Liver (tissue), 9 donors: ENCODE data around the gene ZIC1. TPM values are rescaled to one million over a fixed set of nuclear protein-coding genes. Genes with fewer than 3 reads are reported as not detected.

Experiments used
- DNase-seq: peaks from one replicate; pipeline ENCODE4 v3.0.0-alpha.2; 2017; ENCODE audit warnings: low spot score
- H3K27ac ChIP-seq, 2 donors: one replicate each; pipeline ENCODE4 v1.7.0; 2013; ENCODE audit warnings: inconsistent platforms in 2 of 2, low read length in 2 of 2, control low read depth in 1 of 2, low read depth in 1 of 2, mild to moderate bottlenecking in 1 of 2
- H3K27me3 ChIP-seq, 4 donors: one replicate each; pipeline versions ENCODE4 v1.6.1 to v1.7.0; 2013; ENCODE audit warnings: low read length in 3 of 4, inconsistent platforms in 1 of 4, mild to moderate bottlenecking in 1 of 4, moderate library complexity in 1 of 4; ENCODE audit not compliant: control insufficient read depth in 4 of 4, insufficient read depth in 4 of 4
- H3K36me3 ChIP-seq, 4 donors: one replicate each; pipeline versions ENCODE4 v1.6.1 to v1.7.0; 2013; ENCODE audit warnings: low read length in 3 of 4, mild to moderate bottlenecking in 3 of 4, low read depth in 1 of 4, moderate library complexity in 1 of 4; ENCODE audit not compliant: control insufficient read depth in 4 of 4, insufficient read depth in 3 of 4
- H3K4me1 ChIP-seq, 4 donors: one replicate each; pipeline versions ENCODE4 v1.6.1 to v1.7.0; 2013; ENCODE audit warnings: low read length in 3 of 4, mild to moderate bottlenecking in 3 of 4, moderate library complexity in 1 of 4; ENCODE audit not compliant: control insufficient read depth in 4 of 4, insufficient read depth in 4 of 4
- H3K4me3 ChIP-seq, 3 donors: one replicate each; pipeline versions ENCODE4 v1.6.1 to v1.7.0; 2013; ENCODE audit warnings: low read length in 3 of 3, control low read depth in 1 of 3, low read depth in 1 of 3, mild to moderate bottlenecking in 1 of 3
- H3K9ac ChIP-seq, 2 donors: one replicate each; pipeline ENCODE4 v1.7.0; 2013; ENCODE audit warnings: low read length in 2 of 2, mild to moderate bottlenecking in 2 of 2, moderate library complexity in 2 of 2, control low read depth in 1 of 2, low read depth in 1 of 2
- H3K9me3 ChIP-seq, 4 donors: one replicate each; pipeline versions ENCODE4 v1.6.1 to v1.7.0; 2013; ENCODE audit warnings: low read length in 3 of 4; ENCODE audit not compliant: control insufficient read depth in 4 of 4
- ATF3 ChIP-seq: IDR thresholded peaks from 2 replicates; pipeline ENCODE4 v1.6.1; 2016; ENCODE audit warnings: antibody characterized with exemption
- CTCF ChIP-seq: fragments of 150-350 bp; IDR thresholded peaks from 2 replicates; pipeline ENCODE4 v1.5.1; 2017; ENCODE audit warnings: improper control_type of control experiment, low read depth, low read length; ENCODE audit not compliant: missing input control
- EGR1 ChIP-seq, 2 donors: IDR thresholded peaks; 2 replicates each; pipeline ENCODE4 v1.6.1; 2016 to 2018; ENCODE audit warnings: antibody characterized with exemption in 2 of 2, low read depth in 2 of 2
- GABPA ChIP-seq, 2 donors: IDR thresholded peaks in 1 of 2; conservative IDR thresholded peaks in 1 of 2; 2 replicates each; pipeline ENCODE4 v1.6.1; 2016; ENCODE audit warnings: antibody characterized with exemption in 2 of 2, mild to moderate bottlenecking in 1 of 2, moderate library complexity in 1 of 2
- HNF4A ChIP-seq, 2 donors: conservative IDR thresholded peaks; 2 replicates each; pipeline ENCODE4 v1.6.1; 2016; ENCODE audit warnings: antibody characterized with exemption in 2 of 2, mild to moderate bottlenecking in 2 of 2
- HNF4G ChIP-seq: IDR thresholded peaks from 2 replicates; pipeline ENCODE4 v1.6.1; 2016; ENCODE audit warnings: antibody characterized with exemption
- NR2F2 ChIP-seq: IDR thresholded peaks from 2 replicates; pipeline ENCODE4 v1.6.1; 2016; ENCODE audit warnings: antibody characterized with exemption
- RAD21 ChIP-seq, 2 donors: IDR thresholded peaks; 2 replicates each; pipeline ENCODE4 v1.6.1; 2016; ENCODE audit warnings: antibody characterized with exemption in 2 of 2, mild to moderate bottlenecking in 2 of 2
- RXRA ChIP-seq, 2 donors: IDR thresholded peaks; 2 replicates each; pipeline ENCODE4 v1.6.1; 2017 to 2018; ENCODE audit warnings: antibody characterized with exemption in 2 of 2, mild to moderate bottlenecking in 1 of 2
- SP1 ChIP-seq: IDR thresholded peaks from 2 replicates; pipeline ENCODE4 v1.6.1; 2018; ENCODE audit warnings: antibody characterized with exemption, mild to moderate bottlenecking
- TAF1 ChIP-seq: conservative IDR thresholded peaks from 2 replicates; pipeline ENCODE4 v1.6.1; 2016; ENCODE audit warnings: antibody characterized with exemption, mild to moderate bottlenecking
- WGBS: extraction: QIAGEN DNeasy Blood & Tissue Kit; methylation state at CpG from one replicate; pipeline ENCODE4 v1.1.7; 2013; 5-methylcytosine and 5-hydroxymethylcytosine counted together
- polyA plus RNA-seq, 2 donors: library from polyadenylated mRNA; stranded (reverse) in 1 of 2; unstranded in 1 of 2; fragments of 200-250 nt in 1 of 2; fragments of >200 nt in 1 of 2; fragmentation: Nextera tagmentation in 1 of 2; extraction: Ambion mirVana in 1 of 2; gene quantifications; one replicate each; pipeline versions ENCODE4 v1.2.1 to v1.2.3, GENCODE V29; 2013 to 2015
- total RNA-seq, 2 donors: library from RNA; depleted of rRNA; stranded (reverse); fragments of >200 nt; gene quantifications; one replicate each; pipeline ENCODE4 v1.2.3, GENCODE V29; 2014
- TF ChIP-seq, protein P1 (sequence below): IDR thresholded peaks from 2 replicates; pipeline ENCODE4 v1.6.1; 2016; ENCODE audit warnings: antibody characterized with exemption, mild to moderate bottlenecking
- donor health status: healthy.
- donor health status: healthy.
- donor health status: healthy.
- donor health status: healthy.
- donor health status: healthy.

The ZIC1 gene
- total and polyA plus RNA-seq, 4 donors: 4.4 TPM; not detected in 3

DNA sequence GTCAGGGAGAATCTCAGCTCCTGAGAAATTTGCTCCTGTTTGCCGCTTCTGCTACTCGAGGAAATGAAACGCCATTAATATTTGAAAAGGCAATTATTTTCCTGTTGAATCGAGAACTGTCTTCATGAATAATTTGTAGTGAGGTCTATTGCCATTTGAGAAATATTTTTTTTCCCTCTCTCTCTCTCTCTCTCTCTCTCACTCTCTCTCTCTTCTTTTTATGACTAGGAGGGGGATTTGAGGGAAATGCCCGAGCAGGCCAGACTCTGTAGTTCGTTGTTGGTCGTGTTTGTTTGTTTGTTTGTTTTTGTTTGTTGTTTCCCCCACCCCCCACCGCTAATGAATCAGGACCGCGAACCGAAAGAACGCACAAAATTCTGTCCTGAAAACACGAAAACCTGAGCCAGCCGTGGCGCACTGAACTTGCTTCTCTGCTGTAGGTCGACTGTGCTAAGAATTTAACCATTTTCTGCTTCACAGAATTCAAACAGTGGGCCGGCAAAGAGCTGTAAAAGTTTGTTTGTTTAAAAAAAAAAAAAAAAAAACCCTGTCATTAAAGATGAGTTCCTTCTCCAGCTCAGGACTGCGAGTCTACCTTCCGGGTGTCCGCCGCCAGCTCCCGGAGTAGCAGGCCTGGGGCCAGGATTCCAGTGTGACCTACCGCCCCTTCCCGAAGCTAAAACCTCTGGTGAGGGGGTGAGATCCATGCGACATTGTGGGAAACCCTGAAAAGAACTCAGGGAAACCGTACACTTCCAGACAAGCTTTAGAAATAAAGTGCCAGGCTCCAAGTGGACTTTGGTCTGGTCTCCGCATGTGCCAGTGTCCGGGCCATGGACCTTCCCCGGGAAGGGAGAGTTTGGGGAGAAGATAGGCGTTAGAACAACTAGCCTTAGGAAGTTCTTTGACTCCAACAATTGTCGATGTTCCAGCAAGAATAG is 15.0 kb upstream of the ZIC1 start (continued):
- TF ChIP-seq, protein P1, sequence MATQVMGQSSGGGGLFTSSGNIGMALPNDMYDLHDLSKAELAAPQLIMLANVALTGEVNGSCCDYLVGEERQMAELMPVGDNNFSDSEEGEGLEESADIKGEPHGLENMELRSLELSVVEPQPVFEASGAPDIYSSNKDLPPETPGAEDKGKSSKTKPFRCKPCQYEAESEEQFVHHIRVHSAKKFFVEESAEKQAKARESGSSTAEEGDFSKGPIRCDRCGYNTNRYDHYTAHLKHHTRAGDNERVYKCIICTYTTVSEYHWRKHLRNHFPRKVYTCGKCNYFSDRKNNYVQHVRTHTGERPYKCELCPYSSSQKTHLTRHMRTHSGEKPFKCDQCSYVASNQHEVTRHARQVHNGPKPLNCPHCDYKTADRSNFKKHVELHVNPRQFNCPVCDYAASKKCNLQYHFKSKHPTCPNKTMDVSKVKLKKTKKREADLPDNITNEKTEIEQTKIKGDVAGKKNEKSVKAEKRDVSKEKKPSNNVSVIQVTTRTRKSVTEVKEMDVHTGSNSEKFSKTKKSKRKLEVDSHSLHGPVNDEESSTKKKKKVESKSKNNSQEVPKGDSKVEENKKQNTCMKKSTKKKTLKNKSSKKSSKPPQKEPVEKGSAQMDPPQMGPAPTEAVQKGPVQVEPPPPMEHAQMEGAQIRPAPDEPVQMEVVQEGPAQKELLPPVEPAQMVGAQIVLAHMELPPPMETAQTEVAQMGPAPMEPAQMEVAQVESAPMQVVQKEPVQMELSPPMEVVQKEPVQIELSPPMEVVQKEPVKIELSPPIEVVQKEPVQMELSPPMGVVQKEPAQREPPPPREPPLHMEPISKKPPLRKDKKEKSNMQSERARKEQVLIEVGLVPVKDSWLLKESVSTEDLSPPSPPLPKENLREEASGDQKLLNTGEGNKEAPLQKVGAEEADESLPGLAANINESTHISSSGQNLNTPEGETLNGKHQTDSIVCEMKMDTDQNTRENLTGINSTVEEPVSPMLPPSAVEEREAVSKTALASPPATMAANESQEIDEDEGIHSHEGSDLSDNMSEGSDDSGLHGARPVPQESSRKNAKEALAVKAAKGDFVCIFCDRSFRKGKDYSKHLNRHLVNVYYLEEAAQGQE: peak; percentile 54
- TF ChIP-seq RXRA (IDR thresholded peaks at IDR 0.05): peak in 1 of 2 donors; percentile 71
- no peak for TF ChIP-seq TAF1

DNA sequence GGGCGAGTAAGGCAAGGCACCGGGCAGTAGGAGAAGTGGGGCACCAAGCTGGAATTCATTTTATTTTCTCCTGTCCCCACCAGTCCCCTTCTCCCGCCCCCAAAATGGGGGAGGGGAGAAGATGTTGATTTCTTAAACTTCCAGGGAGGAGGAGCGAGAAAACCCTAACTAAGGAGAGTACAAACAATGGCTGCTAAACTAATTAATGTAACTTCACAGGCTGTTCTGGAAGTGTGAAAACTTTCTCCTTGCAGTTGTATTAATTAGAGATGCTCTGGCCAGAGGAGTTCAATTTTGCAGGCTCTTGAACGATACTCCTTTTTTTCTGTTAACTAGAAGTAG is 14.3 kb upstream of the ZIC1 start:
- H3K4me1 ChIP-seq: peaks cover 13 to 42% (median 26%) of the 10 kb centered on the region in 4 donors
- peaks cover 0 to 4% (median 0%) of the 10 kb centered on the region in 4 donors for H3K36me3 ChIP-seq
- 25% methylated on average over 5 of the region's 5 CpGs for WGBS
- no peak for DNase-seq
- TF ChIP-seq EGR1 (IDR thresholded peaks at IDR 0.05; ENCODE audit: low read depth in 2 of 2) (no peak), NR2F2 (no peak), HNF4G (no peak), HNF4A (conservative IDR thresholded peaks at IDR 0.05) (no peak), GABPA (IDR thresholded peaks at IDR 0.05 in 1 of 2, conservative IDR thresholded peaks at IDR 0.05 in 1 of 2) (no peak), RAD21 (IDR thresholded peaks at IDR 0.05) (no peak), ATF3 (no peak), CTCF (no peak), SP1 (no peak)
- TF ChIP-seq, protein P1: no peak
- peaks cover 5 to 16% (median 8%) of the 10 kb centered on the region in 4 donors for H3K27me3 ChIP-seq
- no peak overlapping the region for H3K9ac ChIP-seq
- H3K4me3 ChIP-seq: peak overlapping the region in 1 of 3 donors; percentile 75
- peaks cover 0 to 6% (median 0%) of the 10 kb centered on the region in 4 donors for H3K9me3 ChIP-seq
- no peak overlapping the region for H3K27ac ChIP-seq
